ENCODE measurements around the gene SLC35F4.
A peak's percentile ranks its signal among the peaks of the same experiment; 100 is the strongest.
"Not testable (repeated sequence)": the region's sequence is repeated elsewhere in the genome, so short reads cannot be mapped to it uniquely, and the experiment has no call there.

Gene SLC35F4

DNA sequence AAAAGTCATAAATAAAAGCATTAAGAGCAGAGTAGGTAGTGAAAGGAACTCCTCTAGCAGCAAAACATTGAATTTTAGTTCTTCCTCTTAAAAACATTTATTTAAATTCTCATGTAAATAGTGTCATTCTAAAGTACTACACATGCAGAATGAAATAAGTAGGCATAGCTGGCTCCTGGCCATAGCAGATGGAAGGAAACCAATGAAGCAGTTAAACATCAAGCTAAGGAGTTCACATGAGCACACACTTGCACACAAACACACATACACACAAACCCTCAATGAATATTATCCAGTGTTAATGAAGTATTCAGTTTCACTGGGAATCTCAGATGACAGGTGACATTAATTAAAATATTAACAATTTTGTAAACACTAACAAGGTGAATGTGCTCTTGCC lies 69.3 kb downstream of the SLC35F4 start:
- no peak for DNase-seq (ENCODE audit: low read depth)

- no peak for DNase-seq (ENCODE audit: low read depth)
These were observed 80.8 kb downstream of the SLC35F4 start for GRCh38 chr14:57785058-57785457.

GRCh38 chr14:57771801-57772200 lies 94.1 kb downstream of the SLC35F4 start:
- DNase-seq (ENCODE audit: low read depth): no peak

- no peak for DNase-seq (ENCODE audit: low read depth)
These were observed 95.9 kb downstream of the SLC35F4 start for GRCh38 chr14:57769863-57770523.

DNA sequence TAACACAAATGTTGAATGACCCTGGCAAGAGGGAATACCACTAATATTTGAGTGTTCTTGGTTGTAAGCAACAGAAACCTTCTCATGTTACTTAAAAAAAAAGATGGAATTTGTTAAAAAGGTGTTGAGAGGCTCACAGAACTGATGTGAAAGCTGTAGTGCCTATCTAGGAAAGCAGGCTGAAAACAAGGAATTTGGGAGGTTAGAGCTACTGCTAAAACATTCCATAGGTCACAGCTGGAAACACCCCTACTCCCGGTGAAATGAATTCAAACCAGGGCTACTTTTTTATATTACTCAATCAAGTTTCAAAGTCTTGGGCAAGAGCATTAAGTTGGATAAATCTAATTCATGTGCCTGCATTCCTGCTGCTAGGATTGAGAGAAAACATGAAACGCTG lies 104.1 kb downstream of the SLC35F4 start:
- no peak for DNase-seq (ENCODE audit: low read depth)

GRCh38 chr14:57760896-57761295 lies 105.0 kb downstream of the SLC35F4 start:
- no peak for DNase-seq (ENCODE audit: low read depth)

DNA sequence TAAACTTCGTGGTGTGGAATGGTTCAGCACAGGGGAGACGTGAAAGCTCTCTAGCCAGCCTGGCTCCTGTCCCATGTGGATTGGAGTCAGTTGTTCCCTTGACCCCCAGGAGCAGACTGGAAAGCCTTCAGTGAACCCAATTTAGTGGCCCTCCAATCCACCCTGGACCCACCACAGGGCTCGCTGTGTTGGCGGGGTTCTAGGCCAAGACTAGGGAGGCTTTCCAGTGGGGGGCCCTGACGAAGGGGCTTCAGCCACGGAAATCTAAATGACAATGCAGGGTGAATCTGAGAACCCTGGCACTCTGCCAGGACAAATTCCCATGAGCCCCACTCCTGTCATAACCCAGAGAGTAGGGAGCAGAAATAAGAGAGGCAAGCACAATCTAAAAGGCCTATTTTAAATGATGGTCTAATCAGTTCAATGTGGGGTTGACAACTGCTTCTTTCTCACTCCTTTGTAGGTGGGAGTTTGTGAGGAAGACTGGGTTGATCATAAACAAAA lies 110.8 kb downstream of the SLC35F4 start:
- no peak for DNase-seq (ENCODE audit: low read depth)

DNA sequence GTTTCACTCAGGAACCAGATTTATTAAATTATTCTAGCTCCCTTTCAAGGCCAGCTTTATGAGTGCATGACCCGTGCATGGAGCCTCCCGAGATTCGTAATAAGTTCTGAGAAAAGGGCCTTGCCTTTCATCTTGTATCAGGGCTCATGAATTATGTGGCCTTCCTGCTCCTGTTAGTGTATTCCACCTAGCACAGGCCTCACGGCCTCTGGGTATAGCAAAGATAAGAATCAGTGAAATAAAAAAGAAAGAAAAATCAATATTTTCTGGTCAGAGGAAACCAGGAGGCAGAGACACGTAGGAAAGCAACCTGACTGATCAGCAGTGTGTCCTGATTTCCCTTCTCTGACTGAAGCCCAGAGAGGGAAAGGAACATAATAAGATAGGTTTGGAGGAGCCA lies 111.4 kb downstream of the SLC35F4 start:
- no peak for DNase-seq (ENCODE audit: low read depth)

- no peak for DNase-seq (ENCODE audit: low read depth)
These were observed 112.1 kb downstream of the SLC35F4 start for GRCh38 chr14:57753821-57754220.

- not testable (repeated sequence) for DNase-seq (ENCODE audit: low read depth)
These were observed 113.7 kb downstream of the SLC35F4 start for GRCh38 chr14:57752142-57752695.

GRCh38 chr14:57751400-57751799 lies 114.5 kb downstream of the SLC35F4 start:
- DNase-seq (ENCODE audit: low read depth): no peak

DNA sequence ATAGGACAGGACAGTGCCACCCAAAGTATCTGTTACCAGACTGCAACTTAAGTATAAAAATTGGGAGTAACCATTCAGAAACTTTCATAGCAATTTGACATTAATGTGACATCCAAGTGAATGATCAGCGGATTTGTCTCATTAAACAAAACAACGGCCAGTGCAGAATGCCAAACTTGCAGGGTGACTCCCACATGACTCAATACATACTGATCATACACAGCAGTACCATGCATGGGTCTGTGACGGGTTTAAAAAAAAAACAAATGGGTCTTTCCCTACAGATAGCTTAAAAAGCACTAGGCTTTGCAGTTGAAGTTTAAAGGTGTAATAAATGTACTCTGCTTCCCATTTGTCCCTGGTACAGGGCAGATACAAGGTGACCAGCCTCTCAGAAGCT lies 116.6 kb downstream of the SLC35F4 start:
- peak; percentile 6 for DNase-seq (ENCODE audit: low read depth)

DNA sequence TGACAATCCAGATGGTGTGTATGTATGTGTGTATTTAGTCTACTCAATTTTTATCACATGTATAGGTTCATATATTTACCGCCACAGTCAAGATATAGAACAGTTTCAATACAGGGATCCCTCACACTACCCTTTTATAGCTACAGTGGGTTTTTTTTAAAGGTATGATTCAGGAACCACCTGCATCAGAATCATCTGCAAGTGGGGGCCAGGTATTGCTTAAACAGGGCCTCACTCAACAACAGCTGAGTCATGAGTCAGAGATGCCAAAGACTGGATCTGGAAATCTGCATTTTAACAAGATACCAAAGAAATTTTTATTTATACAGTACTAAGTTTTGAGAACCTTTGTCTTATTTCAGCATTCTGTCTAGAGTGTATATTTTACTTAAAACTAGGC lies 117.6 kb downstream of the SLC35F4 start:
- DNase-seq (ENCODE audit: low read depth): no peak

- no peak for DNase-seq (ENCODE audit: low read depth)
These were observed 118.9 kb downstream of the SLC35F4 start for GRCh38 chr14:57747036-57747435.

DNA sequence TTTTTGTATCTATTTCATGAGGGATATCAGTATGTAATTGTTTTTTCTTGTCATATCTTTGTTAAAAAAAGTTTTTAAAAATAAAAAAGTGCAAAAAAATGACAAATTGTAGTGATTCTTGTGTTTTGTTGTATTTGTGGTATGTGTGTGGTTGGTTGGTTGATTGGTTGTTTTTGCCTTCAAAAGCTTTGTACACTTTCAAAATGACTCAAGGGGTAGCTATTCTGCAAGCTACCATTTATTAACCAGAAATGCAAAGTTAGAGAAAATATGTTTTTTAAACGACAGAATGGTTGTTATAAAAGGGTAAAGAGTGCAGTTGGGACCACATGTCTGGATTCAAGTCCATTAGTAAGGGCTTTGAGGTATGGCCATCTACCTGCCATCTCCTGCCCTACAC lies 119.3 kb downstream of the SLC35F4 start:
- no peak for DNase-seq (ENCODE audit: low read depth)

GRCh38 chr14:57739516-57739915 lies 126.4 kb downstream of the SLC35F4 start:
- DNase-seq (ENCODE audit: low read depth): no peak

DNA sequence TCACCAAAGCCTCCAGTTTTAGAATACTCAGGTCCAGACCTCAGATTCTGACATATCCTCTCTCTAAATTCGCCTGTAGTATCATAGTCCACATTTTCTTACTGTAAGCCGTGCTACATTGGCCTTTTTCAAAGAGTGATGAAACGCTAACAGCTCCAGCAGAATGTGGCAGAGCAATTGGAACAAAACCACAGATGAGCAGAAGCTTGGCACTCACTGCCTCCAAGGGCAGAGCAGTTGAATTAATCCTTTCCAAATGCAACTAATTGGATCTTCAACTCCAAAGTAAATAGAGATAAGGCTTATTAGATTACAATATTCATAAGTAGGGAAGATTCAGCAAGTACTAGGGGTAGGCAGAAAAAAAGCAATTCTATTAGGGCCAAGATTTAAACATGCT lies 128.3 kb downstream of the SLC35F4 start:
- no peak for DNase-seq (ENCODE audit: low read depth)

- DNase-seq (ENCODE audit: low read depth): no peak
These were observed 129.5 kb downstream of the SLC35F4 start for GRCh38 chr14:57736391-57736790.

- no peak for DNase-seq (ENCODE audit: low read depth)
These were observed 130.6 kb downstream of the SLC35F4 start for GRCh38 chr14:57735276-57735675.

DNA sequence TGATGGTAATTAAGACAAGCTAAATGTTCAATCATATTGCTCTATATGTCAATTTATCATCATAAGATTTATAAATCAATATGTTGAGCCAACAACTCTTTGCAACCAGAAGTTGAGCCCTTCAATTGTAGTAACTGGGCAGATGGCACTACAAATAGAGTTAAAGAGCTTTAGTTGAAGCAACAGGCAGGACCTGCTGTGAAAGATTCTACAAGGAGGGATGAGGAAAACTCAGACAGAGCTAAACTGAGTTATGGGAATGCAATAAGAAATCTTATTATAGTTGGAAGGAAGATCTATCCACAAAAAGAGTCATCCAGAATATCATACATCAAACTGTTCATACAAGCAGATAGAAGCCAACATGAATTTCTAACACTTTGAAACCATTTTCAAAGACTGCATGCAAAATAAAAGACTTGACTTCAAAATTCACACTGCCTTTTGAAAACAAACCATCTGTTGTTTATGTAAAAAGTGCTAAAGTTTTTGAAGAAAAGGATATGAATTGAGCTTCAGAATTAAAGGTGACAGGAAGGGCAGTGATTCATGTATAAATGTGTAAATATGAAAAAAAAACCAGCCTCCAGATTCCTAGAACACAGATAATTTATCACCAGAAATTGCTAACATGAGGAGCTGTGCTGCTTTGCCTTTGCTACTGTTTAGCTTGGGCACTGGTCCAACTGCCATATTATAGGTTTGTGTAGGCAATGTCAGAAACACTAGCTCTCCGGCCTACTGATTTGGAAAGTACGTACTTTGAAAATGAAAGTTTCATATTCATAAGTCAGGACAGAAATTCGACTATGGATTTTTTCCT lies 133.2 kb downstream of the SLC35F4 start:
- peak; percentile 4 for DNase-seq (ENCODE audit: low read depth)

DNA sequence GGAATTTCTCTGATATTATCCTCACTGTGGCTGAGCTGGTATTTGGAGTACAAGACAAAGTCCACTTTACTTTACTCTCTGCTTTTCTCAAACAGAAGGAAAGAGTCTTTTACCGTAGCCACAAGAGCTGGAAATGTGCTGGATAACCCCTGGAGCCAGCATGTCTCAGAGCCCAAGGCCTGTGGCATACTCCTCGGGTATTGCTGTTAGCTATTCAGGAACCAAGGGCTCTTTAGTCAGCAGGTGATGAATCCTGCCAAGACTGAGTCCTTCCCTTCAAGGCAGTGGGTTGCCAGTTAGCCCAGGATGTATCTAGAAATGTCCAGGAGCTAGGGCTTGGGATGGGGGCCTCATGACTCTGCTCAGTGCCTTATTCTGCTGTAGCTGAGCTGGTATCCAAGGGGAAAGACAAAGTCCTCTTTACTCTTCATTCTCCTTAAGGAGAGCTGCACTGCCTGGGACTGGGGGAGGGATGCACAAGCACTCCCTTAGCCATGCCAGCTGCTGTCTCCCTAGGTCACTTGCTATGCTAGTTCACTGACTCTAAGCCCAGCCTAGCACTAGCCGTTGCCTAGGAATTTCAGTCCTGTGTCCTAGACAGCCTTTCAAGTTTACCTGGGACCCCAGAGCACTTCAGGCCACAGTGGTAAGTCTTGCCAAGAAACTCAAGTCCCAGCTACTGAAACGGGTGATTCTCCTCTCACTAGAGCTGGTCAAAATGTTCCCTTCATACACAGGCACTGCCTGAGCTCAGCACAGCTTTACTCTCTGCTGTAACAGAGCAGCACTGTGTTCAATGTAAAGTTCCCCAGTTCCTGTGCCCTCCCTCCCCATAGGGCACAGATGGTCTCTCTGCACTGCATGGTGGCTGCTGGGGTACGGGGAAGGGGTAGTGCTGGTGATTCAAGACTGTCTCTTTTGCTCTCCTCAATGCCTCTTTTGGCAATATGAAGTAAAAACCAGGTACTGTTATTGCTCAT lies 136.4 kb downstream of the SLC35F4 start:
- DNase-seq (ENCODE audit: low read depth): no peak

Data from EH (cell line).